Epithelial cell of esophagus (primary cell): ENCODE data around the gene LHFPL2.
A peak's percentile ranks its signal among the peaks of the same experiment; 100 is the strongest.

Experiments used
- DNase-seq: peaks from one replicate; pipeline ENCODE4 v3.0.0; 2010; ENCODE audit warnings: low read depth
- H3K4me3 ChIP-seq: 2 replicates; pipeline ENCODE4 v1.5.1; 2011; ENCODE audit warnings: mild to moderate bottlenecking, low read length, control low read depth
- TF ChIP-seq, protein P1 (sequence below): IDR thresholded peaks from 2 replicates; pipeline ENCODE4 v1.5.1; 2011; ENCODE audit warnings: low read depth, mild to moderate bottlenecking, low read length, control low read depth, inconsistent platforms; ENCODE audit not compliant: insufficient read depth; ENCODE audit errors: missing control alignments

LHFPL2 gene

DNA sequence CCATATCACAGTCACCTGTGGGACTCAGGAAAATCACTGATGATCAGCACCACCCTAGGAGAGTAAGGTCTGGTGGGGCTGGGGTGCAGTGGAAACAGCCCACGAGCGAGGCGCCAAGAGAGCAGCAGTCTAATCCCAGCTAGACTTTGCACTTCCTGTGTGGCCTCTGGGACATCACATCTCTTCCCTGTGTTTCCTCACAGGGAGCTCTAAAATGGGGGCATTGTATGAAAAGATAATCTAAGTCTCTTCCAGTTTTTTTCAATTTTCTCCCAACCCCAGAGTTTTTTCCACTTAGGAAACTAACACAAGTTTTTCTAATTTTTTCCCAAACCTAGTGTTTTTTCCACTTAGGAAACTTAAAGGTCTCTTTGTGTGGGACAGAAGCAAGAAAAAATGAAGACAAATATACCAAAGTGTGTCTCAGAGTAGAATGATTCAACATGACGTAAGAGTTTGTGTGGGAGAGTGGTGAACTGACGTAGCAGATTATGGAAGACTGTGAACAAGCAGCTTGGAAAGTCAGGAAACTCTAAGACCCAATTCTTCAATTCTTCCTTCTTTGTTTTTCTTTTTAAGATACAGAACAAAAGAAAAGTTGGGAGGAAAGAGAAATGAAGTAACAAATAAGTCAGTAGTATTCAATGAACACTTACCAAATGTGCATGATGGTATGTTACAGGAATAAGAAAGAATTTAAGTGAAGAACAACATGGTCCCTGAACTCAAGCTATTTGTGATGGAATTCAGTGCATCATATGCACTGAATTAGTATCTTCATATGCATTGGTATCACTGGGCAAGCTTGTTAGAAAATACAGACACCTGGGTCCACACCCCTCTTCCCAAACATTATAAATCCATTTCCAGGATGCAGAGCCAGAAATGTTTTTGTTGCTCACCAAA lies 51.3 kb downstream of the LHFPL2 start:
- no peak overlapping the region for H3K4me3 ChIP-seq
- TF ChIP-seq, protein P1, sequence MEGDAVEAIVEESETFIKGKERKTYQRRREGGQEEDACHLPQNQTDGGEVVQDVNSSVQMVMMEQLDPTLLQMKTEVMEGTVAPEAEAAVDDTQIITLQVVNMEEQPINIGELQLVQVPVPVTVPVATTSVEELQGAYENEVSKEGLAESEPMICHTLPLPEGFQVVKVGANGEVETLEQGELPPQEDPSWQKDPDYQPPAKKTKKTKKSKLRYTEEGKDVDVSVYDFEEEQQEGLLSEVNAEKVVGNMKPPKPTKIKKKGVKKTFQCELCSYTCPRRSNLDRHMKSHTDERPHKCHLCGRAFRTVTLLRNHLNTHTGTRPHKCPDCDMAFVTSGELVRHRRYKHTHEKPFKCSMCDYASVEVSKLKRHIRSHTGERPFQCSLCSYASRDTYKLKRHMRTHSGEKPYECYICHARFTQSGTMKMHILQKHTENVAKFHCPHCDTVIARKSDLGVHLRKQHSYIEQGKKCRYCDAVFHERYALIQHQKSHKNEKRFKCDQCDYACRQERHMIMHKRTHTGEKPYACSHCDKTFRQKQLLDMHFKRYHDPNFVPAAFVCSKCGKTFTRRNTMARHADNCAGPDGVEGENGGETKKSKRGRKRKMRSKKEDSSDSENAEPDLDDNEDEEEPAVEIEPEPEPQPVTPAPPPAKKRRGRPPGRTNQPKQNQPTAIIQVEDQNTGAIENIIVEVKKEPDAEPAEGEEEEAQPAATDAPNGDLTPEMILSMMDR = no peak
- DNase-seq = peak; percentile 77

DNA sequence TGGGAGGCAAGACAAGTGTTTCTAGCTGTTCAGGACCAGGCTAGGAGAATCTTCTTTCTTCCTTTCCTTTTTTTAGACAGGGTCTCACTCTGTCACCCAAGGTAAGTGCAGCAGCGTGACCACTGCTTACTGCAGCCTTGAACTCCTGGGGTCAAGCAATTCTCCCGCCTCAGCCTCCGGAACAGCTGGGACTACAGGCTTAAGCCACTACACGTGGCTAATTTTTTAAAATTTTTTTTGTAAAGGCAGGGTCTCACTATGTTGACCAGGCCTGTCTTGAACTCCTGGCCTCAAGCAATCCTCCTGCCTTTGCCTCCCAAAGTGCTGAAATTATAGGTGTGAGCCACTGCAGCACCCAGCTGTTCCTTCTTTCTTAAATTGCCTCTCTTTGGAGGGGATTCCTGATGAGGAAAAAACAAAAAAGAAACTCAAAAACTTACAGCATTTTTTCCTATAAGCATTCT lies 53.1 kb downstream of the LHFPL2 start:
- TF ChIP-seq, protein P1 = no peak
- DNase-seq = no peak

DNA sequence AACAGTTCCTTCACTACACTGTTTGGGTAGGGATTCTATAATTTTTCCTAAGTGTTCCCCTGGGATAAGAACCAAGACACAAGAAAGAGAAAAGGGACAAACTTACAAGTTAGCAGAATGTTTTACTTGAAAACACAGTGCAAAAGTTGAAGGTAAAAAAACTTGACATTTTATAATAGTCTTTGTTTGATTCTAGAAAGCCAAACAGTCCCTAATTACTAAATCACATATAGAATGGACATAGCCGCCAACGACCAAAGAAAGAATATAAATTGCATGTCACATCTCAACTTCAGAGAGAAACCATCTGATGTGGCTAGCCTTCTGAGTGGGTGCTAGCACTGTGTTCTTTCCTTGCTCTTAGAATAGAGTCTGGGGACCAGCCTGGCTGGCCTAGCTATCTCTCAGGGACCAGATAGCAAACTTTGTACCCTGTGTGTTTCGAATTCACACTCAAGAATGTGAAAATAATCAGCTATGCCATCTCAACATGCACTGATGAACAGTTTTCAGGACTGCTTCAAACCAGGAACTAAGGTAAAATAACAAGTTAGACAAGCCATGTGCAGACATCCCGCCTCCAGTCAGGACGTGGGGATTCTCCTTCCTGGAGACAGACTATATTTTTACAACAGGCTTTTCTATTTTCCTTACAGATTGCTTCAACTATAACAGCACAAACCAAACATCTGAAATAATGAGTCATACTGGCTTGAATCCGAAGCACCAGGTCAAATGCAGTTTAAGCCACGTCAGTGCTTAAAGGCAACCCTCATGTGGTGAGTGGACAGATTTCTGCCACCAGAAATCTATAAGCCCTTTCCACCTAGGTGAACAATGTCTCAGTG lies 53.7 kb downstream of the LHFPL2 start:
- TF ChIP-seq, protein P1 = no peak
- H3K4me3 ChIP-seq = no peak overlapping the region
- DNase-seq = peak; percentile 91

More for the DNA sequence above, 53.1 kb downstream of the LHFPL2 start:
- H3K4me3 ChIP-seq = no peak overlapping the region

DNA sequence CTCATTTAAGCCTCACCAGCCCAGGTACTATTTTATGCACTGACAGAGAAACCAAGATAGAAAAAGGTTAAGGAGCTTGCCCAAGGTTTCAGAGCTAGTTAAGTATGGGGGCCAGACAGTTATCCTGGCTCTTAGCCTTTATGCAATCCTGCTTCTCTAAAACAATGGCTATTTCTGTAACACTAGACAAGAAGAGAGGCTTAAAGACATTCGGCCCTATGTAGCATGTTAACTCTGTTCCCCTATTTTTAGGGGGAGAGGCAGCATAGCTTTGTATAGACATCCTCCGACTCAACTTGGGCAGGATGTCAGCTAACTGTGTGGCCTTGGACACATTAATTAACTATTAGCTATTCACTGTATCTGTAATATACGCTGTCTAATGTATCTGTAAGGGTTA lies 54.6 kb downstream of the LHFPL2 start:
- TF ChIP-seq, protein P1 = no peak
- no peak for DNase-seq
- H3K4me3 ChIP-seq = no peak overlapping the region

DNA sequence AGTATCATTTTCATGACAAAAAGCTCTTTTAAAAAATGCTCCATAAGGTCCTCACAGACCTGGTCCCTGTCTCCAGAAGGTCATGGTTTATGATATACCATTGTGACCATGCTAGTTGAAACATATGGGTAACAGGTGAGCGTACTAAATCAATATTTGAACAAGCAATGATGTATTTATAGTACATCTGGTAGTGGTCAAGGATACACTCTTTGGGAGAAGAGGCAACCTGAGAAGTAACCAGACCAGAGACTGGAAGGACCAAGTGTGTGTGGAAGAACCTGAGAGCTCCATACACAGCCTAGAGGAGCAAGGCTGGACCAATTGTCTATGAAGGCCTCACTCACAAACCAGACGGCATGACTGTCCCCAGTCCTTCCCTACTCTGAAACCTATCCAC lies 55.1 kb downstream of the LHFPL2 start:
- no peak overlapping the region for H3K4me3 ChIP-seq
- DNase-seq = no peak
- TF ChIP-seq, protein P1 = no peak

DNA sequence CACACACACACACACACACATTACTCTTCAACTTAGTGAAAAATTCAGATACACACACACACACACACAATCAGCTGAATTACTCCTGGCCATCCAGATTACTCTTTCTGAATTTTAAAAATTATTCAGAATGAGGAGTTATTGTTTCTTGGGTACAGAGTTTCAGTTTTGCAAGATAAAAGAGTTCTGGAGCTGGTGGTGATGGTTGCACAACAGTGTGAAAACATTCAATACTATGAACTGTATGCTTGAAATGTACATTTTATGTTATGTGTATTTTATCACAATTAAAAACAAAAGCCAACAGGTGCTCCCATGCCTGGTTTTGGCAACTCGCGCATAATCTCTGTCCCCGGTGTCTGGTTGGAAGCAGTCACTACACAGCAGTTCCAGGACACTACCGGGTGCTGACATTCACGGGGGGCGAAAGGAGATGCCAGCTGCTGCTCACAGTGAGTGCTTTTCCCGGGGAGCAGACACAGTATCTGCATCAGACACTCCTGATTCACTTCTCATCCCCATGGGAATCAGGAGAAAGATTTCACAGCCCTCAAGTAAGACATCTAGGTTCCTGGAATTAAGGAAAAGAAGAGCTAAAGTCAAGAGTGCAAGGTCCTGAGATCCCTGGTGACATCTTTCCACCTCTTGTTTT lies 55.7 kb downstream of the LHFPL2 start:
- H3K4me3 ChIP-seq = no peak overlapping the region
- TF ChIP-seq, protein P1 = no peak
- no peak for DNase-seq
